Lower lobe of right lung (tissue), 2 donors: Measurements from ENCODE around the gene GLYR1. TPM values are rescaled to one million over a fixed set of nuclear protein-coding genes. Genes with fewer than 3 reads are reported as not detected.

Source experiments
- ATAC-seq, 2 donors: fragments of 200-7000 bp; cut with Tn5 transposase; one replicate each; pipeline ENCODE4 v1.9.1; 2020 to 2022; ENCODE audit warnings: mild to moderate bottlenecking in 2 of 2, moderate library complexity in 2 of 2
- DNase-seq: peaks from one replicate; pipeline ENCODE4 v3.0.0-alpha.2; 2020
- H3K27ac ChIP-seq: fragments of 200-600 bp; one replicate; pipeline ENCODE4 v1.8.0; 2022
- H3K27me3 ChIP-seq: fragments of 200-600 bp; one replicate; pipeline ENCODE4 v1.8.0; 2022; ENCODE audit warnings: low read depth
- H3K36me3 ChIP-seq: fragments of 200-600 bp; one replicate; pipeline ENCODE4 v1.8.0; 2022; ENCODE audit warnings: mild to moderate bottlenecking
- H3K4me1 ChIP-seq: fragments of 200-600 bp; one replicate; pipeline ENCODE4 v1.8.0; 2022
- H3K4me3 ChIP-seq: fragments of 200-600 bp; one replicate; pipeline ENCODE4 v1.8.0; 2022; ENCODE audit warnings: mild to moderate bottlenecking
- H3K9me3 ChIP-seq: fragments of 200-600 bp; one replicate; pipeline ENCODE4 v1.8.0; 2022
- CTCF ChIP-seq: fragments of 200-600 bp; IDR thresholded peaks from one replicate; pipeline ENCODE4 v1.8.0; 2022; ENCODE audit warnings: antibody characterized with exemption, mild to moderate bottlenecking
- intact Hi-C: fragments of 100-400 bp; cut with DNase I; formaldehyde crosslinking; loops from one replicate; pipeline ENCODE4 v1.11.0; 2022
- total RNA-seq: library from RNA; stranded (reverse); fragmentation: NEBNext Ultra II Directional; extraction: Animal tissue kit (Norgen Biotek cat#: 25700); gene quantifications from one replicate; pipeline ENCODE4 v1.2.1, GENCODE V29; 2021
- donor health status: DM: no; HTN: yes; CAD: no; lungs with severe emphysema.

GLYR1 gene
- total RNA-seq, 1 donor from 2014 or later: 89.3 TPM

GRCh38 chr16:4888428-4889135 is 41.5 kb upstream of the GLYR1 start:
- DNase-seq (no peak), ATAC-seq (no peak)
- Histone ChIP-seq H3K36me3 (peaks cover 100% of the 10 kb centered on the region), H3K9me3 (no peaks in the 10 kb centered on the region), H3K27me3 (no peaks in the 10 kb centered on the region), H3K4me1 (no peaks in the 10 kb centered on the region), H3K27ac (no peak overlapping the region), H3K4me3 (no peak overlapping the region)
- intact Hi-C loops: no loop called here
- no peak for TF ChIP-seq CTCF

DNA sequence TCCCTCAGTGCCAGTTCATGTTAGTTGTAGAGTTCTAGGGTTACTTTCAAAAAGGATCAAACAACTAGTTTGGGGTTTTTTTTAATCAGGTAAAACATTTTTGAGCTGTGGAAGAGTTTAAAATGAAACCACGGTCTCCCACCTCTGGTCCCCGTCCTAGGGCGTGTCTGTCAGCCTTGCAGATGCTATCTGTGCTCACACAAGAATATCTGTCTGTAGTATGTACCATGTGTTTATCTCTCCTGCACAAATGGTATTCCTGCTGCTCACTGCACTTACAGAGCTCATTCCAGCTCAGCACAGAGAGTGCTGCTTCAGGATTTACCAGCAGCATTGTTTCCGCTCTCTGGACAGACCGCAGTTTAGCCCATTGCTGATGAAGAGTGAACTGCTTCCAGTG is 39.1 kb upstream of the GLYR1 start:
- Histone ChIP-seq H3K4me3 (no peak overlapping the region), H3K4me1 (peaks cover 20% of the 10 kb centered on the region), H3K36me3 (peaks cover 100% of the 10 kb centered on the region), H3K27ac (no peak overlapping the region), H3K9me3 (no peaks in the 10 kb centered on the region), H3K27me3 (no peaks in the 10 kb centered on the region)
- TF ChIP-seq CTCF: no peak
- ATAC-seq (no peak), DNase-seq (no peak)
- intact Hi-C loops: no loop called here

DNA sequence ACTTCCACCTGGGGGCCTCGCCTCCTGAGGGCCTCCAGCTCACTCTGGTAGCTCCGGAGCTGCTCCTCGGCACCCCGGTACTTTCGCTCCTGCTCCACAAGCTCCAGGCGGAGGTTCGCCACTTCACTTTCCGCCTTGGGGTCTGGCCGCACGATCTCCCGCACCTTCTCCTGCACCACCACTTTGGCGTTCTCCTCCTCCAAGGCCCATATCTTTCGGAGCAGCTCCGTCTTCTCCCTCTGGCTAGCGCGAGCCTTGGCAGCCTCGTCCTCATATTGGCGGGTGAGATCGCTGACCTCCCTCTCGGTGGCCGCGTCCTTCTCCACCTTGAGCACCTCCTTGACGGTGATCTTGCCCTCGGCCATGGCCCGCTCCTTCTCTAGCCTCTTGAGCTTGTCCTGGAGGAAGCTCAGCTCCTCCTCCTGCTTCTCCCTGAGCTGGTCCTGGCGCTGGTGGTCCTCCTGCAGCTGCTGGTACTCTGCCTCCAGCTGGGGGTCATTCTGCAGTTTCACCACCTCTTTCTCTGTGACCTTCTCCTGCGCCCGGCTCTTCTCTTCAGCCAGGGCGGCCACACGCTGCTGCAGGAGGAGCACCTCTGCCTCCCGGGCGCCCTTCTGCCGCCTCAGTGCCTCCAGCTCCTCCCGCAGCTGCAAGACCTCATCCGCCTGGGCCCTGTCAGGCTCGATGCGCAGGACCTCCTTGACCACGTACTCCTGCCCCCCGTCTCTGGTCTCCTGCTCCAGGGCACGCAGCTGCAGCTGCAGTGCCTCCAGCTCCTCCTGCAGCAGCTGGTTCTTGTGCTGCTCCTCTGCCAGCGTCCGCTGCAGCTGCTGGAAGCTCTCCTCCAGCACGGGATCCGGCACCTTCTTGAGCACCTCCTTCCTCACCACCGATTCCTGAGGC is 38.1 kb upstream of the GLYR1 start:
- ATAC-seq (no peak), DNase-seq (no peak)
- intact Hi-C loops: no loop called here
- Histone ChIP-seq H3K9me3 (no peaks in the 10 kb centered on the region), H3K27me3 (no peaks in the 10 kb centered on the region), H3K36me3 (peaks cover 100% of the 10 kb centered on the region), H3K4me3 (no peak overlapping the region), H3K27ac (no peak overlapping the region), H3K4me1 (peaks cover 20% of the 10 kb centered on the region)
- TF ChIP-seq CTCF: no peak

GRCh38 chr16:4884209-4884608 is 37.1 kb upstream of the GLYR1 start:
- H3K27me3 ChIP-seq: no peaks in the 10 kb centered on the region
- H3K27ac ChIP-seq: no peak overlapping the region
- ATAC-seq (no peak), DNase-seq (no peak)
- no peak overlapping the region for H3K4me3 ChIP-seq
- H3K36me3 ChIP-seq: peaks cover 100% of the 10 kb centered on the region
- TF ChIP-seq CTCF: no peak
- intact Hi-C loops: no loop called here
- peaks cover 20% of the 10 kb centered on the region for H3K4me1 ChIP-seq
- H3K9me3 ChIP-seq: no peaks in the 10 kb centered on the region

DNA sequence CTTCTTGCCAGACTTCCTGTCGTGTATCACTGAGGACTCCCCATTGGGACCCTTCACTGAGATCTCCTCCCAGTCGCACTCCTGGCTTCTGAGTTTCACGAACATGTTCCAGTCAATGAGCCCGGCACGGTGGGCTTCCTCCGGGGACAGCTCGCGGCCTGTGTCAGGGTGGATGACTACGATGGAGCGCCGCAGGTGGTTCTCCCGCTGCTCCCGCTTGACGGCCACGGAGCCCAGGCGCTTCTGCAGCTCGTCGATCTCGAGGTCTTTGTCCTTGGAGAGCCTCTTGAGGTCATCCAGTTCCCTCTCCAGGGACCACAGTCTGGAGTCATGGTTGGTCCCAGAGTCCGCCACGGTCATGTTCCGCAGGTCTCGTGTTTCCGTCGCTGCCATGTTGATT is 36.4 kb upstream of the GLYR1 start:
- no peak for TF ChIP-seq CTCF
- no peaks in the 10 kb centered on the region for H3K9me3 ChIP-seq
- H3K4me3 ChIP-seq: no peak overlapping the region
- peaks cover 20% of the 10 kb centered on the region for H3K4me1 ChIP-seq
- H3K36me3 ChIP-seq: peaks cover 100% of the 10 kb centered on the region
- peak; percentile 39 for DNase-seq
- intact Hi-C loops: no loop called here
- no peaks in the 10 kb centered on the region for H3K27me3 ChIP-seq
- ATAC-seq: no peak
- no peak overlapping the region for H3K27ac ChIP-seq
